ENCODE measurements around the gene MAFB.

GRCh38 chr20:40646361-40646760, 42.7 kb downstream of the MAFB start:
- TF ChIP-seq EP300 (IDR thresholded peaks at IDR 0.05): no peak
- TF ChIP-seq POLR2A (IDR thresholded peaks at IDR 0.05): no peak
